Measurements from ENCODE around the gene TNFRSF6B.

The TNFRSF6B gene

DNA sequence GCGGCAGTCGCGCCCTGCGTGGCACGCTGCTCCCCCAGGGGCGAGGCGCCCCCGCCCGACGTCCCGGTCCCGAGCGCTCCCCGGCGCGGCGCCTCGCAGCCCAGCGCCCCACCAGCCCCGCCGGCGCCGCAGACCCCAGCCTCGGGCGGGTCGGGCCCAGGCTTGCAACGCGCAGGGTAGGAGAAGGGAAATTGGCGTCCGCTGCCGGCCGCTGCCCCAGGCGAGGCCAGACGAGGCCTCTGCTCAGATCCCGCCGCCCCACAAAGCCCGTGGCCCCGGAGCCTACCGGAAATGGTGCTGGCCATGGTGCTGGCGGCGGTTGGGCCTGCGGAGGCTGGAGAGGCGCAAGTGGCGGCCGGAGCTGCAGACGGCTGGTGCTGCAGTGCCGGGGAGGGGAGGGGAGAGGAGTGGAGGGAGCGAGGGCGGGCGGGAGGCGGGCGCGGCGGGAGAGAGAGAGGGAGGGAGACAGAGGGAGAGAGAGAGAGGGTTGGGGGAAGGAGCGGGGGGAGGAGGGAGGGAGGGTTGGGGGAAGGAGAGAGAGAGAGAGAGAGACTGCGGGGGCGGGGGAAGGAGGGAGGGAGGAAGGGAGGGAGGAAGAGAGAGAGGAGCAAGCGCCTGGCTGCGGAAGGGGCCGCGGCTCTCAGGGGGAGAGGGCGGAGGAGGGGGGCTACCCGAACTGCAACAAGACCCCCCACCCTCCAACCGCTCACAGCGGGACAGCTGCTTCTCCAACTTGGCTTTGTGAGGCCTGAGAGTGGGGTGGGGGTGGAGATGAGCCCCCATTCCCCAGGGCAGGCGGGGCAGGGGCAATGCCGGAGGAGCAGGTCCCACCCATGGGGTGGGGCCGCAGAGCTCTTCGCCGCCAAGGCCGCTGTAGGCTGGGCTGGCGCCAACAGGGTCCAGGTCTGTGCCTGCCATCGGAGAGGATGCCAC lies 43.1 kb upstream of the TNFRSF6B start, which contains the start of gene STMN3:
STMN3 (minus strand) TSS at position 384 of the 933 bp plus-strand sequence; CDS start at position 305, 79 bp downstream.
- peak; percentile 34 for DNase-seq (ENCODE audit: low read depth)
- H3K4me3 ChIP-seq (ENCODE audit: low read depth, low read length): no peak within 1 kb of the TSS
- TF ChIP-seq, protein P1, sequence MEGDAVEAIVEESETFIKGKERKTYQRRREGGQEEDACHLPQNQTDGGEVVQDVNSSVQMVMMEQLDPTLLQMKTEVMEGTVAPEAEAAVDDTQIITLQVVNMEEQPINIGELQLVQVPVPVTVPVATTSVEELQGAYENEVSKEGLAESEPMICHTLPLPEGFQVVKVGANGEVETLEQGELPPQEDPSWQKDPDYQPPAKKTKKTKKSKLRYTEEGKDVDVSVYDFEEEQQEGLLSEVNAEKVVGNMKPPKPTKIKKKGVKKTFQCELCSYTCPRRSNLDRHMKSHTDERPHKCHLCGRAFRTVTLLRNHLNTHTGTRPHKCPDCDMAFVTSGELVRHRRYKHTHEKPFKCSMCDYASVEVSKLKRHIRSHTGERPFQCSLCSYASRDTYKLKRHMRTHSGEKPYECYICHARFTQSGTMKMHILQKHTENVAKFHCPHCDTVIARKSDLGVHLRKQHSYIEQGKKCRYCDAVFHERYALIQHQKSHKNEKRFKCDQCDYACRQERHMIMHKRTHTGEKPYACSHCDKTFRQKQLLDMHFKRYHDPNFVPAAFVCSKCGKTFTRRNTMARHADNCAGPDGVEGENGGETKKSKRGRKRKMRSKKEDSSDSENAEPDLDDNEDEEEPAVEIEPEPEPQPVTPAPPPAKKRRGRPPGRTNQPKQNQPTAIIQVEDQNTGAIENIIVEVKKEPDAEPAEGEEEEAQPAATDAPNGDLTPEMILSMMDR (IDR thresholded peaks at IDR 0.05; ENCODE audit: control insufficient read depth, extremely low read depth, insufficient read depth): no peak

DNA sequence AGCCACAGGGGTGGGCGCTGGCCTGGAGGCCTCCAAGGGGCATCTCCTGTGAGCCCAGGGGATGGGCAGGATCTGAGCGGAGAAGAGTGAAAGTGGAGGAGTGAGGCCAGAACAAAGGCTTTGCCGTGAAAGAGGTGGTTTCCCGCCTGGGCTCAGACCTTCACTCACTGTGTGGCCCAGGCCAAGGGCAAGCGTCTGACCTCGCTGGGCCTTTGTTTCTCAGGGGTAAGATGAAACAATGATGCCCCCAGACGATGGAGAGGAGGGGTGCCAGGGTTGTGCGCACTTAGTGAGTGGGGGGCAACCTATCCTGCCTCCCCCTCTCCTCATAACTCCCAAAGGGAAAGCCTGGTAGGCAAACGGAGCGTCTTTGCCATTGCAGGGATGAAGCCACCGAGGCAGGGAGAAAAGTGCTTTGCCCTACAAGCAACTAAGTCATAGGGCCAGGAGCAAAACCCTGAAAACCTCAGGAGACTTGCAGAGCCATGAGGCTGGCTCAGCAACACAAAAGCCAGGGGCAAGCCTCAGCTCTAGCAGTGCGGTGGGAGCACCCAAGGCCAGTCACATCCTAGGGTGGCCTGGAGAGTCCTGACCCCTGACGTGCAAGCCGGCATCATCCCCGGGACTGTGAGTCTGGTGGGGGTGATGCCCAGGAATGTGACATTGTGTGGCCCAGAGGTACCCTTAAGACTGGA lies 42.3 kb upstream of the TNFRSF6B start:
- DNase-seq (ENCODE audit: low read depth): no peak
- TF ChIP-seq, protein P1 (IDR thresholded peaks at IDR 0.05; ENCODE audit: control insufficient read depth, extremely low read depth, insufficient read depth): no peak
- no peak overlapping the region for H3K4me3 ChIP-seq (ENCODE audit: low read depth, low read length)

DNA sequence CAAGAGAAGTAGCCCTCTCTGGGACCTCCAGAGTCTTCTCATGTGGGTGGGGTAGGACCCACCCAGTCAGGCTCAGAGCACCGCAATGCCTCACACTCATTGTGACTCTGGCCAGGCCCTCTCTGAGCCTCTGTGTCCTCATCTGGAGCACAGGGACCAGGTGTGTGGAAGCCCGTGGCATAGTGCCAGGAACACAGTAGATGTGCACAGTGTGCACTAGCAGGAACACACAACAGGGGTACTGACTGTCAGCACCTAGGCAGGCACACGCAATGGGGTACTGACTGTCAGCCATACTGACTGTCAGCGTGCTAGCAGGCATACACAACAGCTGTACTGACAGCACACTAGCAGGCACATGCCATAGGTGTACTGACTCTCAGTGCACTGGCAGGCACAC lies 41.2 kb upstream of the TNFRSF6B start:
- DNase-seq (ENCODE audit: low read depth): no peak
- no peak overlapping the region for H3K4me3 ChIP-seq (ENCODE audit: low read depth, low read length)
- TF ChIP-seq, protein P1 (IDR thresholded peaks at IDR 0.05; ENCODE audit: control insufficient read depth, extremely low read depth, insufficient read depth): no peak

DNA sequence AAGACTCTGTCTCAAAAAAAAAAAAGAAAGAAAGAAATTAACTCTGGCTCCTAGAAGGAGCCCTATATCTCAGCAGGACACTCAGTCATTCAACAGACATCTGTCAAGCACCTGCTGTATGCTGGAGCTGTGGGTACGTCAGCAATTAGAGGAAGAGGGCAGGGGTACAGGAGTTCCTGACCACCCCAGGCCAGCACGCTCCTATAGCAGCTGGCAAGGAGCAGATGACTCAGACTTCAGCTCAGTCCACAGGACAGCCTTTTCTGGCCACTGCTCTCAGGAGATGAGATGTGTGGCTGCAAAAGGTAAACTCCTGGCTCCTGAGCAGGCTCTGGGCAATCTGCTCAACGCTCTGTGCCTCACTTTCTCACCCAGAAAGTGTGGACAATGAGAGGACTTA lies 40.0 kb upstream of the TNFRSF6B start:
- H3K4me3 ChIP-seq (ENCODE audit: low read depth, low read length): no peak overlapping the region
- no peak for DNase-seq (ENCODE audit: low read depth)
- TF ChIP-seq, protein P1 (IDR thresholded peaks at IDR 0.05; ENCODE audit: control insufficient read depth, extremely low read depth, insufficient read depth): no peak

DNA sequence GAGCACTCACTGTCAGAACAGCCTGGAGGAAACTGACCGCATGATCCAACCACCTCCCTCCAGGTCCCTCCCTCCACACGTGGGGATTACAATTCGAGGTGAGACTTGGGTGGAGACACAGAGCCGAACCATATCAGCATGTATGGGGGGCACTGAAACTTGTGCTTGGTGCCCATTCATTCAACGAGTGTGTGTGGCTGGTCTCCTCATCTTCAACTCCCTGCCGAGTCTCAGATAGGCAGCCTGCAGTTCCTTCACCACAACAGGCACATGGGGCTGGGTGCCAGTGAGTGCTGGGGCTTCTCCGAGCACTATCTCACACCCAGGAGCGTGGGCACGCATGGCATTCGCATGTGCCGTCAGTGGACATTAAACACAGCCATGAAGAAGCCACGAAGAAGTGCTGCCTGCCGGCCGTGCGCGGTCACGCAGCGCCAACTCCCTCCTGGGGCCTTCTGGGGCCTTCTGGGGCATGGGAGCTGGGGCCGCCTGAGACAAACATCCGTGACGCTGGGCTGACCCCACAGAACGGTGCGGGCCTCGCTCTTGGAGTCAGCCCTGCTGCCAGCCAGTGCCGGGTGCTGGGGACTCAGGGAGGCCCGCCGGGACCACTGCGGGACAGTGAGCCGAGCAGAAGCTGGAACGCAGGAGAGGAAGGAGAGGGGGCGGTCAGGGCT lies 39.1 kb upstream of the TNFRSF6B start:
- peak overlapping the region; percentile 67 for H3K4me3 ChIP-seq (ENCODE audit: low read depth, low read length)
- no peak for DNase-seq (ENCODE audit: low read depth)
- TF ChIP-seq, protein P1 (IDR thresholded peaks at IDR 0.05; ENCODE audit: control insufficient read depth, extremely low read depth, insufficient read depth): no peak

DNA sequence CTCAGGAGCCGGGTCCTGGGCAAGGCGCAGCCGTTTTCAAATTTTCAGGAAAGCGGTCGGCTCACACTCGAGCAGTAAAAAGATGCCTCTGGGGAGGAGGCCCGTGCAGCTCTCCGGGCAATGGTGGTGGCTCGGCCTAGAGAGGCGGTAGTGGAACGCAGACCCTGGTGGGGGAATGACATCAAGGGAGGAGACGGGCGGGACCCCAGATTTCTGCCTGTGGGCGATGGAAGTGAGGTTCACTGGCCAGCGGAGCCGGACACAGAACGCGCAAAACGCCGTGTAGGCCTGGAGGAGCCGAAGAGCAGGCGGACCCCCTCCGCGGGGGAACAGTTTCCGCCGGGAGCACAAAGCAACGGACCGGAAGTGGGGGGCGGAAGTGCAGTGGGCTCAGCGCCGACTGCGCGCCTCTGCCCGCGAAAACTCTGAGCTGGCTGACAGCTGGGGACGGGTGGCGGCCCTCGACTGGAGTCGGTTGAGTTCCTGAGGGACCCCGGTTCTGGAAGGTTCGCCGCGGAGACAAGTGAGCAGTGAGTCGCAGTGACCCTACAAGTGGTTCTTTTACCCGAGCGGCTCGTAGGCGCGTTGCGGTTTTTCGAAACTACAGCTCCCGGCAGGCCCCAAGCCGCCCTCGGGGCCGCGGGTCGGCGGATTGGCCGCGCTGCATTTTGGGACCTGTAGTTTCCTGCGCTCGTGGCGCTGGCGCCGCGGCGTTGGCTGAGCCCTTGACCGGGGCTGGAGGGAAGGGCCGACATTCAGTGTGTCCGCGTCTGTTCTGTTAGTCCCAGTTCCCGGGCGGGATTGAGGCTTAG lies 38.3 kb upstream of the TNFRSF6B start, which contains the start of gene RTEL1:
RTEL1 (plus strand) TSS at position 376 of the 812 bp plus-strand sequence. CDS start 1,091 bp downstream, outside the sequence.
- peak; percentile 76 for DNase-seq (ENCODE audit: low read depth)
- TF ChIP-seq, protein P1 (IDR thresholded peaks at IDR 0.05; ENCODE audit: control insufficient read depth, extremely low read depth, insufficient read depth): no peak
- peak within 1 kb of the TSS; percentile 67 for H3K4me3 ChIP-seq (ENCODE audit: low read depth, low read length)
